Stimulated activated CD8-positive, alpha-beta memory T cell treated with anti-CD3 and anti-CD28 coated beads, Interleukin-12 subunit alpha, Interleukin-12 subunit beta, amount 100 ng/mL, for 1 hour (primary cell): ENCODE data around the gene COL4A1.

Experiments used
- DNase-seq: peaks from one replicate; pipeline ENCODE4 v3.0.0-alpha.2; 2020; ENCODE audit warnings: low read depth

COL4A1 gene

DNA sequence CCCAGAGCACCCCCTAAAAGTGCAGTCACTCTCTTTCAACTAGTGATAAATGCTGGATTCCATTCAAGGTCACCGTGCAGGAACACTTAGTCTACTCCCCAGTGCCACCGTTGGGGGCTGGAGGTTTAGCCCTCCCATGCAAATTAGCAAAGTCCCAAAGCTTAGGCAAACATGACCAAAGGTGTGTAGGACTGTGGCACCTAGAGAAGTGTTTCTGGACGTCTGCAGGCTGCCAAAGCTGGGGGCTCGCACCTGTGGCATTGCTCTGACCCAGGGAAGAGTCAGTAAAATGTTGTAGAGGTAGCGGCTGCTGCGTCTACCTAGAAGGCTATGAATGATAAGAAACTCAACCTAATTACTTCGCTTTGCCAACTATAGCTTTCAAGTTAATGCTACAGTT is 13.9 kb downstream of the COL4A1 start:
- DNase-seq: no peak

DNA sequence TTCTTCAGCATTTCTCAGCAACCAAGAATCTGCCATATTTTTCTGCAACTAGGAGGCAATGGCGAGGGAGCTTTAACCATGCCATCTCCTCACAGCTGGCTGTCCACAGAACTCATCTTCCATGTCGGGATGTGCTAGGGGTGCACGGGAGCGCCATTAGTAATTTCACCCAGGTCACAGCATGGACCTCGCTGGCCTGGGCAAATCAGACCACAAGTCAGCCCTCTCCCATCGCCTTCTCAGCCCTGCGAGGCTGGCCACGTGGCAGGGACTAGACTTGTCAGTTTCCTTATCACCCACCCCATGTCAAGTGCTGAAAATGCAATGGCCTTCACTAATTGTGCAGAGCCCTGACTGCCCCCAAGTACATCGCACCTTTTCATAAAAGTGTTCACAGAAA is 15.7 kb downstream of the COL4A1 start:
- no peak for DNase-seq

DNA sequence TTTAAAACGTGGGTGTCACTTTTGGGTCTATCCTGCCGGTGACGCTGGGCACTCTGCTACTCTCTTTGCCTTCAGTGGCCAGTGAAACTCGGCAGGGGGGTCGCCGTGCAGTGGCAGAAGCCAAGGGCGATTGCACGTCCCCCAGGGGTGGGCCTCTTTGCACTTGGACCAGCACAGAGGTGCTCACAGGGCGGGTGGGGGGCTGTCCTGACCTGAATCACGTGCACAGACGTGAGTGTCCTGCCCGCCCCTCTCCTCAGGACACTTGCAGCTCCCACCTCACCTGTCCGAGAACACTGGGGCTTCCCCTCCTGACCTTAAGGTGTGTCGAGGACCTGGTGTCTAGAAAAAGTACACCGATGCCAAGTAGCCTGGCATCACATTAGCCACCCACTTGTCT is 16.1 kb downstream of the COL4A1 start:
- no peak for DNase-seq

GRCh38 chr13:110290153-110290552 is 16.8 kb downstream of the COL4A1 start:
- DNase-seq: no peak

- no peak for DNase-seq
Observed at GRCh38 chr13:110289661-110290060, 17.3 kb downstream of the COL4A1 start.

DNA sequence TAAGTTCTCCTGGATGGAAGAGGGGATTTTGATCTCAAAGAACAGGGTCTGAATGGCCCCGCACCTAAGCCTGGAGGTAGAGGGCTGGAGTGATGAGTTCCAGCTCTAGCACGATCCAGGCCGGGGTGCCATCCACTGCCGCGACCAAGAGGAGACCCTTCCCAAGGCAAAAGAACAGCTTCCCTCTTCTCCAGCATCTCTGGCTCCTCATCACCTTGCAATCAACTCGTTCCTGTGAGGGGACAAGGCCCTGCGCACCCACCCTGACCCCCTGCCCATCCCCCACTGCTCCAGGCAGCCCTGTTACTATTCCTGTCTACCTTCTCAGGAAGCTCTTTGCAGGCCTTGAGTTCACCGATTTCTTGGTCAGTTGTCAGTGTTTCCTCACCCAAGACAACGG is 17.8 kb downstream of the COL4A1 start:
- no peak for DNase-seq

DNA sequence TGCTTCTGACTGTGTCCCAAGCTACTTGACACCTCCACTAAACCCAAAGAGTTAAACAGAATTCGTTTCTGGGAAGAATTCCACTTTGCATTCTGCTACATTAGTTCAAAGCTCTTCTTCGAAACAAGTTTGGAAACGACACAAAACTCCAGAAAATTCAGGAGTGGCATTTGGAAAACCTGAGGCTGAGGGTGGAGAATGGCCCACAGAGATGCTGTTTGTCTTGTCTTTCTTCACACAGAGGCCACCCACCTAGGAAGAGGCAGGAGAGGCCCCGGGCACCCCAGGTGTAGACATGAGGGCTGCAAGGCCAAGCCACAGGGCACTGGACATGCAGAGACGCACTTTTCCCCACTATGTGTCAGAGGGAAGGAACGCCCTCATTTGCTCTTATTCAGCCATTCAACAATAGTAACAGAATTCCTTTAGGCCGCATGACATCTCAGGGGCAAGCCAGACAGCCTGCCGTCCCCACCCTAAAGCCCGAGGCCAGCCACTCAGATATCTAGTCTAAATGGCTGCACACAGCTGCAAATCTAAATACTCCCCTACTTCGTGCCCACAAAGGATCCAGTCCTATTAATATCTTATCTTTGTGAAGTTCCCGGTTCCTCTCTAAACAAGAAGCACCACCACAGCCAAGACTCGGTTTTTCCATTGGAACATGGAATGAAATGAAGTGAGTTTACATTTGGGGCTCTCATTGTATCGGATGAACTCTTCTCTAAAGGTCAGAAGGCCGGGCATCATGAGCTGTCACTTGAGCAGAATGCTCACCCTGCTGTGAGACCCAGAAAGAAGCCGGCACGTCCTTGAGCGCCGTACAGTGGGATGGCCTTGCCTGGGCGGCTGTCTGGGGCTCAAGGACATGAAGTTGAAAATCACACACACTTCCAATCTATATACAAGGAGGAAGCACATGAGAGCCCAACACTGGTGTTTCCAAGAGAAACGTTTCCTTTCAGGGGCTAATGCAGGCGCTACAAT is 19.8 kb downstream of the COL4A1 start:
- no peak for DNase-seq

DNA sequence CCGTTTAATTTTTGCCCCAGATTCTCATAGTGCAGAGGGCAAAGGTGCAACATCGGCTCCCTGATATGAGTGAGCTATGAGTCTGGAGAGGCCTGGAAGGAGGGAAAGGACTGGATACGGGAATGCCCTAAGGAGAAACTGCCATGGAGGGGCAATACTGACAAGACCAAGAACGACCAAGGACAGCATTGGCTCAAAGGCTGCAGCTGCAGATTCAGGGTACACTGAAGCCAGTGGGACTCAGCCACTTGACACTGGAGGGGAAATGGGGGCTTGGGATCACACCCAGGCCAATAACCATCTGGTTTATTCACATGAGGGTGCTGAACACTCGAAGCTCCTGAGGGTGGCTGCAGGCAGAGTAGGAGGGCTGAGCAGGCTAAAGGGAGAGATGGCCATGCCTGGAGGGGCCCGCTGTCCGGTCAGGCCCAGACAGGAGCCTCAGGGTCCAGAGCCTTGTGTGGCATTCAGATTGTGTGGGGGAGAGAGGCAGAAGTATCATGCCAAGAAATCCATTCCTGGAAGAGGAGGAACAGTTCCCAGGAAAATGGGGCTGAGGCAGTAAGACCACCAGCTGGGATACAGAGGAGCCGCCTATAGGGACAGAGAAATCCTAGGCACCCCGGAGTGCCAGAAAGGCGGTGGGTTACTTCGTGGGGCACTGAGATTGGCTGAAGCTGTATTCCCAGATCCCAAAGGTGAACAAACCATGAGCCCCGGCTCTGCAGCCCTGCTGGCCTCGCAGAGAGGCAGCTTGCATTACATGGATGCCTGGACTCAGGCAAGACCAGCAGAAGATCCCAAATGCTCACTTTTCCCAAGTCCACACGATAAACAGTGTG is 20.7 kb downstream of the COL4A1 start:
- no peak for DNase-seq

DNA sequence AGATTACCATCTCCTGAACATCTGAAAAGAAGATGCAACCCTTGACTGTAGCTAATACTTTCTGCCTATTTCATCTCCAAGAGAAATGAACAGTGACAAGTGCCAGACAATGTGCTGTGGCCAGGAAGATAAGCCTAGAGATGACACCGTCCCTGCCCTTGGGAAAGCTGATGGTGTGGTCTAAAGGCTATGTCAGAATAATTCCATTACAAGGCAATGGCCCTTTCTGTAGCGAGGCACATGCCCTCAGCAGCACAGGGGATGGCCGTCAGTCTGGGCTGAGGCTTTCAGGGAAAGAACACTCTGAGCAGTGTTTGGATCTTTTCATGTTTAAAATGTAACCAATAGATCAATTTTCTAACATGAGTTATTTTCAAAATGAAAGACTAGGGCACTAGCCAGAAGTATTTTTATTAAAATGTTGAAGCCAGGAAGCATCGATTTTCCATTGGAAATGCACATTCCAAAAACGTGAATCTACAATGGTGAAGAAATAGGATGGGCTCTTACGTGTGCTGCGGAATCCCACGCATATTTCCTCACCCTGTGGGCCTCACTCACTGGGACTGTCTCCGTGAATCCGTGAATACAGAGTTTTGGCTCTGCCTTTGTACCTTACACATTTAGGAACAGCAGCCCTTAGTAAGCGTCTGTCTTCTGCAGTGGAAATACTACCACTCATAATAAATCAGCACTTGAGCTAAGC is 22.0 kb downstream of the COL4A1 start:
- DNase-seq: no peak

DNA sequence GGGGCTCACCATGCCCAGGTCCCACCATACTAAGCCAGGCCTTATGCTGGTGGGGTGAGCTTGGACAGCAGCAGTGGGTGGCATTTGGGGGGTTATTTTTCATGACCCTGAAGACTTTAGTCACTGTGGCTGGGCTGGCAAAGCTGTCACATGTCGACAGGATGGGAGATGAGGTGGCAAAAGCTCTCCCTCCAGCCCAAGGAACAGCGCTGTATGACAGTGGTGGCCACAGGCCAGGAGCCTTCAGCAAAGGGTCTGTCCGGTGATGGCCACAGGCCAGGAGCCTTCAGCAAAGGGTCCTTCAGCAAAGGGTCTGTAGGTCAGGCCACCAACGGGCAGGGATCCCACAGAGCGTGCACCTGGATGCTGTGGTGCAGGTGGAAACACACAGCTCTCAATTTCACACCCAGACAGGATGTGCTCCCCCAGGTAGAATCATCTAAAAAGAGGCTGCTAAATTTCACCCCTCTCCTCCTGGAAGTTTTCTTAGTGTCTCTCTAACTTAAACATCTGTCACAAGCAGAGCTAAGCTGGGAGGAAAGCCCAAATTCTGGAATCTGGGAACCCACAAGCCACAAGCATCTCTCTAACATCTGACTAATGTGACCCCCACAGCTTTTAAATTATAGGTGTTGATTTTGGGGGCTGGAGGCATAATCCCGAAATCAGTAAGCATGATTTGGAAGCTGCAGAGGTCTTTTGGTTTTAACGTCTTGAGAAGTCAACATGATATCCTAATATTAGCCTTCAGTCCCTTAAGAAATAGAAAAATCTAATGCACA is 23.0 kb downstream of the COL4A1 start:
- DNase-seq: no peak

GRCh38 chr13:110282316-110282841 is 24.6 kb downstream of the COL4A1 start:
- no peak for DNase-seq

DNA sequence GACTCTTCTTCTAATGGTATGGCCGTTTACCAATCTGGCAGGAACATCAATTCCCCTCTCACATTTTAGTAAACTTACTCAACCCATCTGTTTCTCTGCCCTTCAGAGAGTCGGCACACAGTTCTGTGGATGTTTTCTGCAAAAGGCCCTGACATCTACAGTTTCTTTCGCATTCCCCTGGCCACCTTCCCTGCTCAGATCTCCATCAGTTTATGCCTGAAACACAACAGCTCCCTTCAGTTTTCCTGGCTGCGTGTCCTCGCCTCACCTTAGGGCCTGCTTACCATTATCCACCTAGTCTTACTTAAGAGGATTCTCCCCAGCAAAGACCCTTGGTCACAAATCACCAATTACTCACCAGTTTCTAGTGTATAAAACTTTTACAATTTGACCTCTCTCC is 25.2 kb downstream of the COL4A1 start:
- DNase-seq: no peak

DNA sequence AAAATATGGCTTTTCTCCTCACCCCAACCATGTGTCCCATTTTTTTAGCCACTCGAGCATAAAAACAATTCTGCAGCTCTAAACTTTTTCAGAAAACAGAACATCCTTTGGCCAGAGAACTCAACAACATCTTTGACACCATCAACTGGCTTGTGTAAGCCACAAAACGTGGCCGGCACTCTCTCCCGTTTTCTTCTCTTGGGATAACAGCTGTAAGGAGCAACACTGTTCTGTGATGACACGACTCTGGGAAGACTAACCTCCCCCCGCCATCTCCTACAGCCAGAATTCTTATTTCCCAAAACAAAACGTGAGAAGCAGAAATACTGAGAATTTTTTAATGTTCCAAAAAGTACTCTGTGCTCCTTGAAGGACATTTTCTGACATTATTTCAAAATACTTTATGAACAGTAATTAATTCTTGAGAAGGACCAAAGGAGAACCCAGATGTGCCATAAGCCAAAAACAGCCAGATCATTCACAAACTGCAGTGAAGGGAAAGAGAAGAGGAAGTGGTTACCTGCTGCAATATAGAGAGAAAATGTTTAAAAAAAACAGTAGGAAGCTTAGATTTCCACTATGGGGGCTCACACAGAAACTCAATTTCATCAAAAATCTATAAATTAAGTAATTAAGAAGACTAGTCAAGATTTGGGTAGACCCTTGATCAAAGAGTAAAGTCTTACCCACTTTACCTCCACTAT is 25.8 kb downstream of the COL4A1 start:
- no peak for DNase-seq

DNA sequence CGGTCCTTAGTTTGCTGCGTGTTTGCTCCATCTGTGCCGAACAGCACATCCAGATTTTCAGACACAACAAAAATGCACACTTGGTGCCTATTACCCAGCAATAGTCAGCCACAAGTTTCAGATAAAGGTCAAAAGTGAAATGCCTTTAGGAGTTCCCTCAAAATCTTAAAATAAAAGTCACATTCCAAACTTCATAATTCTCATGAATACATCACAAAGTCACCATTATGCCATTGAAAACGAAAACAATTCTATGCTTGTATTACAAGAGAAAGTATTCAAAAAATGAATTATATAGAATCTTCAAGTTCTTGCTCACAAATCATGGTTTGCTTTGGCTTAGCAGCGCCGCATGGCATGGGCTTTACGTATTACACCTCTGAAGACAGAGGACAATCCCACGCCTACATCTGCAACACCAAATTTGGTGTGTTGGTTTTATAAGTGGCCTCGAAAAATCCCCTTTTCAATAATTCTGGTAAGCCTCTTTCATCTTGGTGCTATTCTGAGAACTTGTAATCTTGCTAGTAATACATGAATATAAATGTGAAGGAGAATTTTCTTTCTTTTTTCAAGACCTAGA is 26.6 kb downstream of the COL4A1 start:
- no peak for DNase-seq

DNA sequence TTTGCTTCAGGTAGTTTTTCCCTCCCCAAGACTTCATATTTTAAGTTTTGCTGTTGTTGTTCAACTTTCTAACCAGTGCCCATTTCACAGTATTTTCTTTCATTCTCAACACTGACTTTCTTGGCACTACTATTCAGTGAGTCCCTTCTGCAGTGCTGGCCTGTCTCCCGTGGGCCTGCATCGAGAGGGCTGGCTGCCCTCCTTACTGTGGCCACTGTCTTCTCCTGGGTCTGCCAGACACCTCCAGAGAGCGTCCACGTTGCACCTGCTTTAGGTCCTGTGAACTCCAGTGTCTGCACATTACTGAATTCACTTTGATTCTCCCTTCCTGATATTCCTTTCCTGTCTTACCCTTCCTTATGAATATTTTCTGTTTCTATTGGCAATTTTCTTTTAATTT is 27.3 kb downstream of the COL4A1 start:
- DNase-seq: no peak

- DNase-seq: no peak
Observed at GRCh38 chr13:110278859-110279258, 28.1 kb downstream of the COL4A1 start.

DNA sequence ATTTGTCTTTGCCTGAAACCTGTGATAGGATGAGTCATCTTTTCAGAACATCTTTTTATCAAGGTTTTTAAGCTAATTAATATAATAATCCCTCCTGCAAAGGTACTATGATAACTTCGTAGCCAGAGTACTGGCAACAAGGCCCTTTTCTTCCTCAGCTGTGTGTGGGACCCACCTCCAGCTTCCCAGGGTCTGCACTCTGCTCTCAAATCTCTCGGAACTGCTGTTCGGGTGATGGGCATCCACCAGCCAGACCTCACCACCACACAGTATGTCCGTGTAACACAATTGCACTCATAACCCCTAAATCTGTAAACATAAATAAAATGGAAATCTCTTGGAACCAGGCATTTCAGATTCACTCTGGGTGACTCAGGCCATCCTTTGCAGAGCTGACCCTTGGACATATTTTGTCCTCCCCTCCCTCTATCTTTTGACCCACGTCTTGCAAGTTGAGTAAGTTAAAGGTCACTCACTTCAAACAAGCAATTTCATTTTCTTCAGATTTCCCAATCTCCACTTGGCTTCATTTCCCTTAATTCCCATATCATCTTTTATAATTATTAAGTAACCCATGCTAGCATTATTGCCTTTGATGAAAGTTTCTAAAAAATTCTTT is 29.5 kb downstream of the COL4A1 start:
- no peak for DNase-seq

DNA sequence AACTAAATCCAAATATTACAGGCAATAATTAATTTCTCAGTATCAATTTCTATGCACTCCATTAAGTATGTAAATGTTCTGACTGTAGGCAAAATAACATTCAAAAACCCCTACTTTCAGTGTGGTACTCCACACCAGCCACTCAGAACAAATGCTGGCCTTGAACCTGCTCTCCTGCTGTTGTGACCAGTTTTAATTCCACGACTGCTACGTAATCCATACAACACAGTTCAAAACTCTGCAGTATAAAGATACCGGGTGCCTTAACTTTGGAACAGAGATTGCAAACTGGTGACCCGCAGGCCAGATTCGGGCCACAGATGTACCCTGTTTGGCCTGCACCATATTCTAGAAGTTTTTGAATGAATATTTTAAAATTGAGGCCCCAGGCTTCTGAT is 30.4 kb downstream of the COL4A1 start:
- no peak for DNase-seq

DNA sequence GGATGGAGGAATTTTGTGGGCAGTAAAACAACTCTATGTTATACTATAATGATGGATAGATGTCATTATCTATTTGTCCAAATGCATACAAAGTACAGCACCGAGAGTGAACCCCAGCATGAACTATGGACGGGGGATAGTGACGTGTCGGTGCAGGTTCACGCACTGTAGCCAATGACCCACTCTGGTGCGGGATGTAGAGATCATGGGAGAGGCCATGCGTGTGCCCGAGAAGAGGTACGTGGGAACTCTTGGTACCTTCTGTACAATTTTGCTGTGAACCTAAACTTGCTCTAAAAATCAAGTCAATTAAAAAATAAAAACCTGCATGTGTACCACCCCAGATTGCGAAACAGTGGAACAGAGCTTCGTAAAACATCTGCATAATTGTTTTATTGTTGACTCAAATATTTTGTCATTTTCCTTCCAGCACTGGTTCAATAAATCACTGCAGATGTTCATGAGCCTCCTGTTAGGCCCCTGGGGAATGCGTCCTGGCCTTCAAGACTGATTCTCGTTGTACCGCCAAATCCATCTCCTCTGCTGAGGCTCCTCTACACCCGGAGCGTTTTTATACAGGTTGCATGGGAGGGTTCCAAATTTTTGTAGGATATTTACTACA is 30.9 kb downstream of the COL4A1 start:
- no peak for DNase-seq
